CD4-positive, alpha-beta T cell treated with Interleukin-6 at 100 ng/mL for 8 hours (primary cell): ENCODE results near the gene ROR2.
"Not testable (repeated sequence)": the region's sequence is repeated elsewhere in the genome, so short reads cannot be mapped to it uniquely, and the experiment has no call there.

Source experiments
- DNase-seq: peaks from one replicate; pipeline ENCODE4 v3.0.0-alpha.2; 2020; ENCODE audit warnings: mixed read lengths, low spot score

Gene ROR2

DNA sequence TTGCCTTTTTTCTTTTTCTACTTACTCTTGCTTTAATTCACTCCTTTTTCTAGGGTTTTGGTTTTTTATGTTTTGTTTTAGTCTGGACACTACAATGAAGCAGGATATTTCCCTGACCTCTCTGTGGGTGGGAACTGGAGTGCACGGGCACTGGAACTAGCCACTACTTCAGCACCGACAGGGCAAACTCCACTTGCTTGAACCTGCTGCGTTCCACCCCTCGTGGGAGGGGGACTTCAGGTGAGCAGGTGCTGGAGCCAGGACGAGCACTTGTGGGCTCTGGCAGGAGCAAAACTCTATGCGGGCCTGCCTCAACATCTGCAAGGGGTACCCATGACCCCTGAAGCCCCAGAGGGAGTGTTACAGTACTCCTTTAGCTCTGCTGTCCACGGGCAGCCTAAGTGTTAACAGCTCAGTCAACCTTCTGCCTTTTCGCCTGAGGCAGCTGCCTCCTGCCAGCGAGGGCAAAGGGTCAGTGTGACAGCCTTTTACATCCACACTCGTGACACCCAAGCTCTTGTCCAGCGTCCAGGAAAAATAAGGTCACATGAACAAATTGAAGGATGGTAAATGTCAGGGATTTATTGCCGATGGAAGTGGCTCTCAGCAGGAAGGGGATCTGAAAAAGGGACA lies 382.3 kb downstream of the ROR2 start:
- DNase-seq = no peak

DNA sequence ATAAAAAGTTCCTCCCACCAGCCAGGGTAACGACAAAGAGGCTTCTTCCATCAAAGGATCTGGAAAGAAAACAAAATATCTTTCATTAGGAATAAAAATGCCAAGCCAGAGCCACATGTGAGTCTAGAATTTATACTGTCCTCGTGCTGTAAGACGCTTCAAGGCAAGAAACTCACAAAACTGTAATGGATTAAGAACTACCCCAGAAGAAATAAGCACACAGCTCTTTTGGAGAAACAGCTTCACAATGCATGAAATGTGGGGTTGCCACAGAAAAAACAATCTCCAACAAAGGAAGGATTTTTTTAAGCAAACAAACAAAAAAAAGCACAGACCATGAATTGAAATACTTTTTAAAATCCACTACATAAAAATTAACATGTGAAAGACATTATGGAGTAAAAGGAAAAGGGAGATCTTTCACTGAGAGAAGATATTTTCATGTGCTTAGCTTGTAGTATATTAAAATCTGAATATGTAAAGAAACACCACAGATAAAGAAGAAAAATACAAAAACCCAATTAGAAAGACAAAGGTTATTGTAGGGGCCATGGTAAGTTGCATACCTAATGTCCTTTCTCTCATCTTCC lies 385.9 kb downstream of the ROR2 start:
- DNase-seq = no peak

DNA sequence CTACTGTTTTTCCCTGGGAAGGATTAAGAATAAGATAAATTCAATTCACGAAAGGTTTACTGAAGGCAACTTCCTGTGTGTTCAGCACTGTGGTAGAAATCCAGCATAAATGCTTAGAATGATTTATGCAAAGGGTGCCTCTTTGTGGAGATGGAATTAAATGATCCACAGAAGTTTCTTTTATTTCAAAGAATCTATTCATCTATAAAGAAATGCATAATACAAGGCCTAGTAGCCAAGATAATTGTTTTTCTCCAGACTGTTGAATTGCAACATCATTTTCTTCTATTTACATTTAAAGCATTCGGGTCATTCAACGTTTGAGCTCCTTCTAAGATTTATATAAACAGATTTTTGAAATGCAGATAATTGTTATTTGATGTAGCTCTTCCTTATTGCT lies 387.6 kb downstream of the ROR2 start:
- no peak for DNase-seq

DNA sequence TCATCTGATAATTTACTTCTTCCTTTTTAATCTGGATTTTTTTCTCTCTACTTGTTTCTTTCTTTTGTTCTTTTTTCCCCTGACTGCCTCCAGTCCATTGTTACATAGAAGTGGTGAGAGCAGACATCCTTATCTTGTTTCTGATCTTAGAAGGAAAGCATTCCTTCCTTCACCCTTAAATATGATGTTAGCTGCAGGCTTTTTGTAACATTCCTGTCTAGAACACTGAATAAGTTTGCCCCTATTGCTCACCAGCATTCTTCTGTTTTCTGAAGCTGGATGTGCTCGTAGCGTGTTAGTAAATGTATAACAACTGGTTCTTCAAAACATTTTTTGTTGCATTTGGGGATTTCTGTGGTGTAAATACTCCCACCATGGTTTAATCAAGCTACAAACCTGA lies 389.7 kb downstream of the ROR2 start:
- DNase-seq = no peak

DNA sequence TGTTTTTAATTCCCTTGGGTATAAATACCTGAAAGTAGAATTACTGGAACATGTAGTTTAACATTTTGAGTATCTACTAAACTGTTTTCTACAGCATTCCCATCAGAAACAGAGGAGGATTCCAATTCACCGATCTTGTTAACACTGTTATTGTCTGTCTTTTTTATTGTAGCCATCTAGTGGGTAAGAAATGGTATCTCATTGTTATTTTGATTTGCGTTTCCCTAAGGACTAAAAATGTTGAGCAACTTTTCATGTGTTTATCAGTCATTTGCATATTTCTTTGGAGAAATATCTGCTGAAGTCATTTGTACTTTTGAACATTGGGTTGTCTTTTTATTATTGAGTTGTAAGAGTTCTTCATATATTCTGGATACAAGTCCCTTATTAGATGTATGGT lies 391.1 kb downstream of the ROR2 start:
- DNase-seq = no peak

DNA sequence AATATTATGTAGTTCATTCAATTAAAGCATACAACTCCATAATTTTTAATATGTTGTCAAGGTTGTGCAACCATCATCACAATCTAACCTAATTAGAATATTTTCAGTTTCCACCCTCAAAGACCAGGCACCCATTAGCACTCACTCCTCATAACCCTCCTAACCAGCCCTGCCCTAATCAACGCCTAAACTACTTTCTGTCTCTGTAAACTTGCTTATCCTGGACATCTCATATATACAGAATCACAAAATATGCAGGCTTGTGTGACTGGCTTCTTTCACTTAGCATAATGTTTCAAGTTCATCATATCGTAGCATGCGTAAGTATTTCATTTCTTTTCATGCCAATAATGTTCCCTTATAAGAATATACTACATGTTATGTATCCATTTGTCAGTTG lies 391.6 kb downstream of the ROR2 start:
- no peak for DNase-seq

DNA sequence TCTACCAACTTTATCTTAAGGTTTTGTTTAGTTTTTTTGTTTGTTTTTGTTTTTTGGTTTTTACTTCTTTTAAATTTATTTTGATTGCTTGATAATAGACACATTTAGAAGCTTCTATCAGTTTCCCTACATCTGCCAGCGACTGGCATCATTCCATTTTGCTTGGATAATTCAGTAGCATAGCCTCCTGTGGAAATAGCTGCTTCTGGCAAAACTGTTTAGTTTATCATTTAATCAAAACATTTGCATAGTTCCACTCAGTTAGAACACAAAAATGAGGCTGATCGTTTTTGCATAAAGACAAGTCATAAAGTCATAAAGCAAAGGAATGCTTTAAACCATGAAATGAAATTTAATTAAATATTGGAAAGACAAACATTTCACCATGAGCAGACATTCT lies 392.7 kb downstream of the ROR2 start:
- no peak for DNase-seq

DNA sequence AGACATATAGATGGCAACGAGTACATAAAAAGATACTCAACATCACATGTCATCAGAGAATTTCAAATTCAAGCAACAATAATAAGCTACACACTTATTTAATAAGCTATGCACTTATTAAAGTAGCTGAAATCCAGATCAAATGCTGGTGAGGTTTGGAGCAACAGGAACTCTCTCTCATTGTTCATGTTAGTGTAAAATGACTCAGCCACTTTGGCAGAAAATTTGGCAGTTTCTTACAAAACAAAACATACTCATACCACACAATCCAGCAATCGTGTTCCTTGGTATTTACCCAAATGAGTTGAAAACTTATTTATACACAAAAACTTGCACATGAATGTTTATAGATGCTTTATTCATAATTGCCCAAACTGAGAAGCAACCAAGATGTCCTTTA lies 394.9 kb downstream of the ROR2 start:
- DNase-seq = no peak

DNA sequence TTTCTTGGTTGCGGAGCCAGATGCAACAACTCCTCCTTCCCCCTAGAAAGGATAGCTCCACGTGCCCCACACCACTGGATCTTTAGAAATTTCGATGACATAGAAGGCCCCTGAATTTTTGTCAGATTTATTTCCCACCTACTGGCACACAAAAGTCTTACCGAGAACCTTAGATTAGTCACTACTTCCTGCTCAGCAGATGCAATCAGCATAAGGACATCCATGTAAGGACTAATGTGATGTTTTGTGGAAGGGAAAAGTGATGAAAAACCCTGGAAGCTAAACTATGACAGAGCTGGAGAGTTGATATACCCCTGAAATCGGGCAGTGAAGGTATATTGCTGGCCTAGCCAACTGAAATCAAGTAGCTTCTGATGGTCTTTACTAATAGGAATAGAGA lies 400.9 kb downstream of the ROR2 start:
- no peak for DNase-seq

DNA sequence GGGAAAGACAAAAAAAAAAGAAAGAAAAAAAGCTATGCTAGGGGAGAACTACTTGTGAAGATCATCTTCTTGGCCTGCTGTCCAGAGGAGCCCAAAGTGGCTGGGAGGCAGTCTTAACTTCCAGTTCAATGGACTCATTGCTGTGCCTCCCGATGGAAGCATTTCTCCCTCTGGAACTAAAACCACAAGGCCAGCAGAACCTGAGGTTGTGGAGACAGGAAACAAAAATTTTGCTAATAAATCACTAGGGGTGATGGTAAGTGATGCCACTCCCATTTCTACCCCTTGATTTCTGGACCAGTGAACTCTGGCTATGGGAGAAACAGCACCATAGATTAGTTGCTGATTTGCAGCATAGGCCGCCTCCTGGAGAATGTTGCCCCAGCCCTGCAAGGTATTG lies 402.9 kb downstream of the ROR2 start:
- DNase-seq = no peak

DNA sequence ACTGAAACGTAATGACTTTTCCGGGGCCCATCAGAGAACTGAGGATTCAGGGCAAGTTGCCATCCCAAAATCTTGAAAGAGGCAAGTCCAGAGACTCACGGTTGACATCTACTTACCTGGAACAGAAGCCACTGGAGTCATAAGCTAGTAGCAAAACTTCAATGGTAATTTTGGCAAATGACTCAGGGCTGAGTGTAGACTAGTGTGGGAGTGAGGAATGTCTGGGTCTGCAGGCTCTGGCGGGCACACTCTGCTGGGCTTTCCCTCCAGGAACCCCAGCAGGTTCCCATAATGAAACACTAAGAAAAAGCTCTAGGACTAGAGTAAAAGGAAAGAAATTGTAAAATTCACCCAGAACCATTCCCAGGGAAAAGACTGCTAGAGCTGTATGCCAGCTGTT lies 403.5 kb downstream of the ROR2 start:
- no peak for DNase-seq

DNA sequence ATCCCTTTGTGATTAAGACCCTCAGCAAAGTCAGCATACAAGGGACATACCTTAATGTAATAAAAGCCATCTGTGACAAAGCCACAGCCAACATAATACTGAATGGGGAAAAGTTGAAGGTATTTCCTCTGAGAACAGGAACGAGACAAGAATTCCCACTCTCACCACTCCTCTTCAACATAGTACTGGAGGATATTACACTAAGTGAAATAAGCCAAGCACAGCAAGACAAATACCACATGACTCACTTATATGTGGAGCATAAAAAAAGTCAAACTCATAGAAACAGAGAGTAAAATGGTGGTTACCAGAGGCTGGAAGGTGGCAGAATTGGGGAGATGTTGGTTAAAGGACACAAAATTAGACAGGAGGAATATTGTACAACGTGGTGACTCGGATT lies 408.3 kb downstream of the ROR2 start:
- DNase-seq = no peak

DNA sequence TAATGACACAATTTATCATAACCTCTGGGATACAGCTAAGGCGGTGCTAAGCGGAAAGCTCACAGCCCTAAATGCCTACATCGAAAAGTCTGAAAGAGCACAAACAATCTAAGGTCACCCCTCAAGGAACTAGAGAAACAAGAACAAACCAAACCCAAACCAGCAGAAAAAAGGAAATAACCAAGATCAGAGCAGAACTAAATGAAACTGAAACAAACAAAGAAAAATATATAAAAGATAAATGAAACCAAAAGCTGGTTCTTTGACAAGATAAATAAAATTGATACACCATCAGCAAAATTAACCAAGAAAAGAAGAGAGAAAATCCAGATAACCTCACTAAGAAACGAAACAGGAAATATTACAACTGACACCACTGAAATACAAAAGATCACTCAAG lies 409.5 kb downstream of the ROR2 start:
- not testable (repeated sequence) for DNase-seq

DNA sequence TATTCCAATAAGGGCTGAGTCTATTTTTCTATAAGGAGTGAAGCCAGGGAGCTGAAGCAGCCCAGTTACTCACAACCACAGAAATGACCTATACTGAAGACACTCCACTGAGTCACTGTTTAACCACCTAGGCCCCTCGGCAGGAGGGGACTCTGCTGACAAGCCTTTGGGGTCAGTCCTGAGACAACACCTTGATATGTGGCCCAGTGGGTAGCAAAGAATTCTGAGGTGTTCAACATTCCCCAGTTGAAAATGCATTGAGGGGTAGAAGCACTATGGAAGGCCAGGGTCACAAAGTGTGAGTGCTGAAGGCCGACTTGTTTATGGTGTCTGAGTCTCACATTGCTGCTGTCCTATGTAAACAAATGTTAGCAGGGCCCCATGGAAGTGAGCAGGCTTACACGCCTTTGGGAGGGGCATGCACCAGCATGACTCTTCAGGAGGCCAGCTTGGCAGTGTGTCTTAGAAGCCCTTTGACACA lies 413.8 kb downstream of the ROR2 start:
- DNase-seq = no peak

DNA sequence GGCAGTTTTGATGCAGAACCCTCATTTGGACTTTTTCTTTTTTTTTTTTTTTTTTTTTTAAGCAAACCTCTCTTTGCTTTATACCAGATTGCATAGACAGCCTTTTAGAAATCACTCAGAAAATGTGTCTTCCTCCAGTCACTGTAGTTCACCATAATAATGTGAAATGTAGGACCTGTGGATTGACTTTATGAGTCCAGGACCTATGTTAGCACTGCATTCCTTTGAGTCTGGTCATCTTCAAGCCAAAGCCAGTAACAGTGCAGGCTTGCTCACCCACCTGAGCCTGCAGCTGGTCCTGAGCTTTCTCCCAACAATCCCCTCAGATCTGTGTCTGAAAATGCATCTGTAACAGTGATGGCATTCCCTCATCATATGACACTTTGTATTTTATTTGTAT lies 415.7 kb downstream of the ROR2 start:
- DNase-seq = no peak

DNA sequence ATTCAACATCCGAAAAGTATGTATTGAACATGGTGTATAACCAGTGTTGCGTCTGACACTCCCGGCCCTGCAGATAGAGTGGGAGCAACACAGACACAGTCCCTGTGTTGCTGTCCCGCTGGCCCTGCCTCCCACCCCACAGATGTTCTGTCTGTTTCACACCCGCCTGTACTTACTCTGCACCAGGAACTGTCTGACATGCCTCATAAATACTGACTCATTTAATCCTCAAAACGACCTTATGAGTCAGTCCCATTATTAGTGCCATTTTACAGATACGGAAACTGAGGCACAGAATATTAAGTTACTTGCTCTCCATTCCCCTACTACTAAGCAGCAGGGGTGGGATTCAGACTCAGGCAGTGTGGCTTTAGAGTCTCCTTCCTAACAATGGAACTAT lies 416.6 kb downstream of the ROR2 start:
- DNase-seq = no peak

DNA sequence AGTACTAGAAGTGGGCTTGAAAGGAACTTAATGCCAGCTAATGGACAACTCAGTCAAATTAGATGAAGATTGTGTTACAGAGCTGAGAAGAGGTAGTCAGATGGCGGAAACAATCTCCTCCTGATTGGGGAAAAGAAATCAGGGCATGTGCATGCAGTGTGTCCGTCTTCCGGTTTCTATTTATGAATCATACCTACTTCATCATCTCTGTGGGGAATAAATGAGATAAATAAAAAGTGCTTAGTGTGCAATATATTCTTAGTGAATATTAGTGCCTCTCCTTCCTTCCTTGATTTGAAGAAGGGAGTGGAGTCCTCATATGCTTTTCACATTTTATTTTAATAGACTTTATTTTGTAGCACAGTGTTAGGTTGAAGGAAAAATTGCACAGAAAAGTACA lies 417.7 kb downstream of the ROR2 start:
- no peak for DNase-seq

DNA sequence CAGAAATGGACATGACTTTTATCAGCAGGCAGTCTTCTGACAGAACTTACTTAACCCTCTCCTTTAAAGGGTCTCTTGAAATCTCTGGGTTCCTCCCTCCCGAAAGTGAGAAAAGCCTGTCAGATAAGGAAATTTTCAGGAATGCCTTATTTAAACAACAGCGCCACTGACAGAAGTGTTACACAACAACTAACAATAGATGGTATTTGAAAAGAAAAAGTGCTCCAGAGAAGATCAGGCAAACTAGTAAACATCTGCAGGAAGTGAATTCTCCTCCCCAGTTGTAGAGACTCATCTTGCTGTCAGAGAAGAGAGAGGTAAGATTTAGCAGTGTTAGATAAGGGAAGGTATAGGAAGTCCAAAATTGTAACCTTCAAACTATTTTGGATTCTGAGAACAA lies 419.2 kb downstream of the ROR2 start:
- DNase-seq = no peak

DNA sequence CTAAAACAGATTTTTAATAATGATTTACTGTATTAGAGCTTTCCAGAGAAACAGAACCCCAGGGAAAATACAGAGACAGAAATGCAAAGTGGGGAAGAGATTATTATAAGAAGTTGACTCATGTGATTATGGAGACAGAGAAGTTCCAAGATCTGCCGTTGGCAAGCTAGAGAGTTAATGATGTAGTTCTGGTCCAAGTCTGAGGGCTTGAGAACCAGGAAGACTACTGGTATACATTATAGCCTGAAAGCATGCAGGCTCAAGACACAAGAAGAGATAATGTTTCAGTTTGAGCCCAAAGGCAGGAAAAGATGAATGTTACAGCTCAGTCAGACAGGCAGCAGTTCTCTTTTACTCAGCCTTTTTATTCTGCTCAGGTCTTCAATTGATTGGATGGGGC lies 427.5 kb downstream of the ROR2 start:
- no peak for DNase-seq

DNA sequence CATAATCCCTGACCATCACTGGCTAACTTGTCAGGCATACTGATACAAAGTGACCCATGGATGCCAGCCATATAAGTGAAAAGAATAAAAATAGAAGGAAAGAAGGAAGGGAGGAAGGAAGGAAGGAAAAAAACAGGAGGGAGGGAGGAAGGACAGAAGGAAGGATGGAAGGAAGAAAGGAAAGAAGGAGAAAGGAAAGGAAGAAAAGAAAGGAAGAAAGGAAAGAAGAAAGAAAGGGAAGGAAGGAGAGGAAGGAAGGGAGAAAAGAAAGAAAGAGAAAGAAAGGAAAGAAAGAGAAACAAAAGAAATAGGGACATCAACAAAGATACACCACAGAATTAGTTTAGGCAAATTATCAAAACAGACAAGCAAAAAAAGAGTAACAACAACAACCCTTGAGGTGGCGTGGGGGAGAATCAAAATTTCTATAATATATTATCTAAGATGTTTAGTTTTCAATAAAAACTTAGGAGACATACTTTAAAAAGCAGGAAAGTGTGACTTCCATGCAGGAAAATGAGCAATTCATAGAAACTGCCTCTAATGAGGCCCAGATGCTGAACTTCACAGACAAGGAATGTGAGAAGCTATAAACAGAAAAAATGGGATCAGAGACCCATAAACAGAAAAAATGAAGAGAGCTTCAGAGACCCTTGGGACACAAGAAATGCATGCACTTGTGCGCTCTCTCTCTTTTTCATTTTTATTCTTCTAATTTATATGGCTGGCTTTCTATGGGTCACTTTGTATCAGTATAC lies 430.3 kb downstream of the ROR2 start:
- DNase-seq = no peak

DNA sequence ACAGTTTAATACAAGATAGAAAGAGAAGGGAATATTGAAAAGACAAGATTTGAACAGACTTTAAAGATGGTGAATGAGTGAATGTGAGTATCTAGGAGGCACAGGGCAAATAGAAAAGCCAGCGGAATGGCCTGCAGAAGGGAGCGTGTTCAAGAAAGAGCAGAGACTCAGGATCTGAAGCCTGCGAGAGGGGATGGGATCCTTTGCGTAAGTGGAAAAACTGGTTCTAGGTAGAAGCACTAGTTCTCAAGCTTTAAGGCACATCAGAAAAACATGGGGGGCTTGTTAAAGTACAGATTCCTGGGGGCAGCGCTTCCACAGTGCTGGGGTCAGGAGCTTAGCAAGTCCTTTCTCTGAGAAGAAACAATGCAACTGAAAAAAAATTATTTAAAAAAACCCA lies 431.6 kb downstream of the ROR2 start:
- no peak for DNase-seq

DNA sequence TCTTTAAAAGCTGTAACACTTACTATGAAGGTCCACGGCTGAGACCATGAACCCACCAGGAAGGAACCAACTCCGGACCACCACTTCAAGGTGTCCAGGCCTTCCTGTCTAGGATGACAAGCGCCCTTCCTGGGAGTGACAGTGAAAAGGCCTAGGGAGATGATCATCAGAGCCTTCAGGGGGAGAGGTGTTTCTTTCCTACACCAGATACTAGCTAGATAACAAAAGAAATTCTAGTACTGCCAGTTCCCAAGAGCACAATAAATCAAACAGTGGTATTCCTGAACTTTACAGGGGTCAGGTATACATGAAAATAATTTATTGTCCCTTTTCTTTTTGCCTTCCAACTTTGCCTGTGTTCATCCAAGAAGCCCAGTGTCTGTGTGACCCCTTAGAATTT lies 432.2 kb downstream of the ROR2 start:
- DNase-seq = no peak

DNA sequence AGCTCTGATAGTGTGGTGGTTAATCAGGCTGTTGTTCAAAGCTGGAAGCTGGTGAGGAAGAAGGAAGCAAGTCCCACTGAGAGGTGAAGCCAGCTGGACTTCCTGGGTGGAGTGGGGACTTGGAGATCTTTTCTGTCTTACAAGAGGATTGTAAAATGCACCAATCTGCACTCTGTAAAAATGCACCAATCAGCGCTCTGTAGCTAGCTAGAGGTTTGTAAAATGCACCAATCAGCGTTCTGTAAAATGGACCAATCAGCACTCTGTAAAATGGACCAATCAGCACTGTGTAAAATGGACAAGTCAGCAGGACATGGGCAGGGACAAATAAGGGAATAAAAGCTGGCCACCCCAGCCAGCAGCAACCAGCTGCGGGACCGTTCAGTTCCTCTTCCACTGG lies 432.7 kb downstream of the ROR2 start:
- not testable (repeated sequence) for DNase-seq

DNA sequence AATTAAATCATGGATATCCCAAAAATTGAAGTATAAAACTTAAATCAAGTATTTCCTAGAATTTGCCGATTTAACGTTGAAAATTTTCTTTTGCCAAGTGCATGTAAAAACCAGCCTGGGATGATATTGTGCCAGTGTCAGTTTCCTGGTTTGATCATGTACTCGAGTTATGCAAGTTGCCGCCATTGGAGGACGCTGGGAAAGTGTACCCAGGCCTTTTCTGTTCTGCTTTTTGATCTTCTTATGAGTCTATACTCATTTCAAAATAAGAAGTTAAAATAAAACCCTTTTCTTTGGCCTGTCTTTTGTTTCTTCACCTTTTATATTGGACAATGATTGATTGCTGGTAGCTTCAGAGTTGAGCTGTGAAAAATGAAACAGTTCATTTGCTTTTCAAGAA lies 433.3 kb downstream of the ROR2 start:
- DNase-seq = no peak
